ENCODE measurements around the gene C5orf46.

The C5orf46 gene

GRCh38 chr5:147927901-147928300, 21.6 kb upstream of the C5orf46 start:
- TF ChIP-seq CTCF (IDR thresholded peaks at IDR 0.05; ENCODE audit: low read length) = no peak
- TF ChIP-seq EZH2phosphoT487 (IDR thresholded peaks at IDR 0.05; ENCODE audit: low read length) = no peak
- no peak for TF ChIP-seq EZH2 (optimal IDR thresholded peaks at IDR 0.05; ENCODE audit: low read depth, low read length)
- H3K4me1 ChIP-seq (ENCODE audit: low read length) = no peaks in the 10 kb centered on the region
- DNase-seq = no peak

GRCh38 chr5:147925020-147925419, 18.7 kb upstream of the C5orf46 start:
- Histone ChIP-seq H3K79me2 (ENCODE audit: low read length) (no peaks in the 10 kb centered on the region), H3K4me1 (ENCODE audit: low read length) (no peaks in the 10 kb centered on the region), H3K4me3 (ENCODE audit: low read length) (no peak overlapping the region), H3K9ac (ENCODE audit: low read length) (no peak overlapping the region), H4K20me1 (ENCODE audit: insufficient read depth, low read length) (no peaks in the 10 kb centered on the region), H3K27ac (ENCODE audit: low read length) (no peak overlapping the region), H3K4me2 (ENCODE audit: low read depth, low read length) (no peak overlapping the region), H3F3A (ENCODE audit: insufficient read depth, low read length) (no peaks in the 10 kb centered on the region), H3K36me3 (replicated peaks; ENCODE audit: insufficient read depth, low read length) (no peaks in the 10 kb centered on the region), H3K27me3 (replicated peaks; ENCODE audit: insufficient read depth, low read length) (no peaks in the 10 kb centered on the region), H3K9me3 (replicated peaks; ENCODE audit: insufficient read depth, low read length) (no peaks in the 10 kb centered on the region), H3K9me2 (replicated peaks; ENCODE audit: insufficient read depth, low read length) (no peaks in the 10 kb centered on the region), H2AFZ (ENCODE audit: low read length) (no peak overlapping the region)
- no peak for TF ChIP-seq CTCF (IDR thresholded peaks at IDR 0.05; ENCODE audit: low read length)
- TF ChIP-seq EZH2phosphoT487 (IDR thresholded peaks at IDR 0.05; ENCODE audit: low read length) = no peak
- no peak for TF ChIP-seq EZH2 (optimal IDR thresholded peaks at IDR 0.05; ENCODE audit: low read depth, low read length)
- no peak for DNase-seq

More at GRCh38 chr5:147927901-147928300, 21.6 kb upstream of the C5orf46 start:
- H3K27me3 ChIP-seq (replicated peaks; ENCODE audit: insufficient read depth, low read length) = no peaks in the 10 kb centered on the region
- H3K4me2 ChIP-seq (ENCODE audit: low read depth, low read length) = no peak overlapping the region
- no peak overlapping the region for H3K27ac ChIP-seq (ENCODE audit: low read length)
- no peak overlapping the region for H3K9ac ChIP-seq (ENCODE audit: low read length)
- no peaks in the 10 kb centered on the region for H3K36me3 ChIP-seq (replicated peaks; ENCODE audit: insufficient read depth, low read length)
- H4K20me1 ChIP-seq (ENCODE audit: insufficient read depth, low read length) = no peaks in the 10 kb centered on the region
- H3K4me3 ChIP-seq (ENCODE audit: low read length) = no peak overlapping the region
- H2AFZ ChIP-seq (ENCODE audit: low read length) = no peak overlapping the region
- no peaks in the 10 kb centered on the region for H3F3A ChIP-seq (ENCODE audit: insufficient read depth, low read length)
- H3K9me2 ChIP-seq (replicated peaks; ENCODE audit: insufficient read depth, low read length) = no peaks in the 10 kb centered on the region
- H3K79me2 ChIP-seq (ENCODE audit: low read length) = no peaks in the 10 kb centered on the region
- no peaks in the 10 kb centered on the region for H3K9me3 ChIP-seq (replicated peaks; ENCODE audit: insufficient read depth, low read length)

GRCh38 chr5:147921136-147921535, 14.8 kb upstream of the C5orf46 start:
- Histone ChIP-seq H3K9me2 (replicated peaks; ENCODE audit: insufficient read depth, low read length) (no peaks in the 10 kb centered on the region), H3F3A (ENCODE audit: insufficient read depth, low read length) (no peaks in the 10 kb centered on the region), H3K79me2 (ENCODE audit: low read length) (no peaks in the 10 kb centered on the region), H3K27me3 (replicated peaks; ENCODE audit: insufficient read depth, low read length) (no peaks in the 10 kb centered on the region), H3K9me3 (replicated peaks; ENCODE audit: insufficient read depth, low read length) (no peaks in the 10 kb centered on the region), H3K4me2 (ENCODE audit: low read depth, low read length) (no peak overlapping the region), H3K4me3 (ENCODE audit: low read length) (no peak overlapping the region), H3K36me3 (replicated peaks; ENCODE audit: insufficient read depth, low read length) (no peaks in the 10 kb centered on the region), H4K20me1 (ENCODE audit: insufficient read depth, low read length) (no peaks in the 10 kb centered on the region), H3K4me1 (ENCODE audit: low read length) (no peaks in the 10 kb centered on the region), H3K9ac (ENCODE audit: low read length) (no peak overlapping the region), H2AFZ (ENCODE audit: low read length) (no peak overlapping the region), H3K27ac (ENCODE audit: low read length) (no peak overlapping the region)
- no peak for DNase-seq
- no peak for TF ChIP-seq CTCF (IDR thresholded peaks at IDR 0.05; ENCODE audit: low read length)
- no peak for TF ChIP-seq EZH2 (optimal IDR thresholded peaks at IDR 0.05; ENCODE audit: low read depth, low read length)
- no peak for TF ChIP-seq EZH2phosphoT487 (IDR thresholded peaks at IDR 0.05; ENCODE audit: low read length)

Data from MM.1S (cell line).